Activated effector memory CD4-positive, alpha-beta T cell treated with anti-CD3 and anti-CD28 coated beads, Interleukin-2, amount 50 U/mL, for 16 hours (primary cell): Measurements from ENCODE around the gene B3GALNT2.
"Not testable (repeated sequence)": the region's sequence is repeated elsewhere in the genome, so short reads cannot be mapped to it uniquely, and the experiment has no call there.

Experiments used
- DNase-seq: peaks from one replicate; pipeline ENCODE4 v3.0.0-alpha.2; 2020

Gene B3GALNT2

GRCh38 chr1:235503403-235504121 is 690 bp downstream of the B3GALNT2 start:
- no peak for DNase-seq

- no peak for DNase-seq
Measured at GRCh38 chr1:235502601-235503402, 1.4 kb downstream of the B3GALNT2 start.

- DNase-seq: no peak
Measured at GRCh38 chr1:235500971-235501540, 3.2 kb downstream of the B3GALNT2 start.

- DNase-seq: no peak
Measured at GRCh38 chr1:235495551-235495950, 8.7 kb downstream of the B3GALNT2 start.

- DNase-seq: no peak
Measured at GRCh38 chr1:235495030-235495429, 9.2 kb downstream of the B3GALNT2 start.

GRCh38 chr1:235494531-235494930 is 9.7 kb downstream of the B3GALNT2 start:
- no peak for DNase-seq

GRCh38 chr1:235491644-235492043 is 12.6 kb downstream of the B3GALNT2 start:
- DNase-seq: no peak

GRCh38 chr1:235486321-235486720 is 17.9 kb downstream of the B3GALNT2 start:
- no peak for DNase-seq

- DNase-seq: no peak
Measured at GRCh38 chr1:235485558-235485957, 18.7 kb downstream of the B3GALNT2 start.

DNA sequence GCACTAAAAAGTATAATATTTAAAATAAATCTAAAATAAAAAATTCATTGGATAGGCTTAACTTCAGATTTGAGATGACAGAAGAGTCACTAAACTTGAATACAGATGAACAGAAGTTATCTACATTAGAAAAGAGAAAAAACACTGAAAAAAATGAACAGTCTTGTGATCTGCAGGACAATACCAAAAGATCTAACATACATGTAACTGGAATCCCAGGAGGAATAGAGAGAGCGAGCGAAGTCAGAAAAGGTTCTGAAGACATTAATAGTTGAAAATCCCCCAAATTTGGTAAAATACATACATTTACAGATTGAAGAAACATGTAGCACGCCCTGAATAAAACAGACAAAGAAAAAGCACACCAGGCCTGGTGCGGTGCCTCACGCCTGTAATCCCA is 21.2 kb downstream of the B3GALNT2 start:
- no peak for DNase-seq

GRCh38 chr1:235473806-235474205 is 30.4 kb downstream of the B3GALNT2 start:
- no peak for DNase-seq

GRCh38 chr1:235470741-235471439 is 33.4 kb downstream of the B3GALNT2 start:
- DNase-seq: no peak

DNA sequence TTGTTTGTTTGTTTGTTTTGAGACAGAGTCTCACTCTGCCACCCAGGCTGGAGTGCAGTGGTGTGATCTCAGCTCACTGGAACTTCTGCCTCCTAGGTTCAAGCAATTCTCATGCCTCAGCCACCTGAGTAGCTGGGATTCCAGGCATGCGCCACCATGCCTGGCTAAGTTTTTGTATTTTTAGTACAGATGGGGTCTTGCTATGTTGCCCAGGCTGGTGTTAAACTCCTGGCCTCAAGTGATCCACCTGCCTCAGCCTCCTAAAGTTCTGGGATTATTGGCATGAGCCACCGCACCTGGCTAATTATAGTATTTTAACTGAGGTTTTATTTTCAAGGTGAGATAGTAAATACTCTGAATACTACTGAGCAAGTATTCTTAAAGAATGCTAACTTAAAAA is 34.4 kb downstream of the B3GALNT2 start:
- DNase-seq: not testable (repeated sequence)

DNA sequence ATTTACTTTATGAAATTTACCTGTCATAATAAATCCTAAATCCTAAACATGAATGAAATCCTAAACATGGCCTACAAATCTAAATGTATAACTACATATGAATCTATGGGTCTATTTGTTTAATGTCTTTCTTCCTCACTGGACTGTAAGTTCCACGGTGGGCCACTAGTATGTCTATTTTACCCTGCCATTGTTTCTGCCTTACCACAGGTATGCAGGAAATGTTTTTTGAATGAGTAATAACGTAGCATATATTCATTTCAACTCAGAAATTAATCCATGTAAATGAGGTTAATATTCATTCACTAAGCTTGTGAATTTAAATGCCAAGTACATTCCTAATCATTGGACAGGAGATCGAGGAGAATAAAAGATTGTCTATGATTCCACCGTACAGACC is 35.3 kb downstream of the B3GALNT2 start:
- DNase-seq: no peak

- DNase-seq: no peak
Measured at GRCh38 chr1:235468004-235468403, 36.2 kb downstream of the B3GALNT2 start.

GRCh38 chr1:235465066-235465465 is 39.2 kb downstream of the B3GALNT2 start:
- no peak for DNase-seq

GRCh38 chr1:235462832-235463231 is 41.4 kb downstream of the B3GALNT2 start:
- not testable (repeated sequence) for DNase-seq

DNA sequence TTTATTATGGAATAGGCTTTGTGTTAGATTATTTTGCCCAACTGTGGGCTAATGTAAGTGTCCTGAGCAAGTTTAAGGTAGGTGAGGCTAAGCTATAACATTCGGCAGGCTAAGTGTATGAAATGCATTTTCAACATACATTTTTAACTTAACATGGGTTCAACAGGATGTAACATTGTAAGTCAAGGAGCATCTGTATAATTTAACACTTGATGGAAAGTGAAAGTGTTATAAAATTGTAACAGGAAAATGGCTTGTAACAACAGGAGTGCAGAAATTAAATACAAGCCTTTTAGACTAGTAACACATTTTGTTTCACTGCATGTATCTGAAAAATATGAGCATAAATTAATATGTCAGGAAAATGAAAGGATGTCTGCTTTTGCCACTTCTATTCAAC is 42.3 kb downstream of the B3GALNT2 start:
- no peak for DNase-seq

DNA sequence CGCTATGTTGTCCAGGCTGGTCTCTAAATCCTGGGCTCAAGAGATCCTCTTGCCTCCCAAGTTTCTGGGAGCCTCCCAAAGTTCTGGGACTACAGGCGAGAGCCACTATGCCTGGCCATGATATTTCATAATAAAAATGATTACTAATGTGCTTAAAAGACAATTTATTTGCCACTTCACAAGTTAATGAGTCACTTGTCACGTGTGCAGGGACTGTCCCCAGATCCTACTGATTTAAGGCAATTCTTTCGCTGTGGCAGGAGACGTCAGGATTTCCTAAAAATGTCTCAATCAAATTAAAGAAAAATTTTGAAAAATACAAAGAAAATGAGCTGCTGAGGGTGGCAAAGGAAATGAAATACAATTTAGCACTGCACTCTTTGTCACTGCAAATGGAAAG is 43.5 kb downstream of the B3GALNT2 start:
- DNase-seq: no peak

- not testable (repeated sequence) for DNase-seq
Measured at GRCh38 chr1:235457856-235458255, 46.4 kb downstream of the B3GALNT2 start.

DNA sequence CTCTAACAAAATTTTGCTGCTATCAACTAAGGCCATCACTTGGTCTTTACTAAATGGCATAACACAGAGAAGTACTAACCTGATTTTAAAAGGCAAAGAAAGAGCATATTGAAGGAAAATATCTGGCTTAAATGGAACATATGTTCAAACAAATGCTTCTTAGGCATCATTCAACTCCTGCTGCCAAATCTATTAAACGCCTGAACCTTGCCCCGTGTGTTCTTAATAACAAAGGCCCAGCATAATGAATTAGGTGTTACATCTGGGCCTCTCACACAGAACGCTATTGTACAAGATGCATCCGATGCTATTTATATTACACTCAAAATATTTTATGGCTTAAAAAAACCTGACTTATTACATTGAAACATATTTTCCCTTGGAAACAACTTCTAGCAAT is 48.4 kb downstream of the B3GALNT2 start:
- no peak for DNase-seq

- no peak for DNase-seq
Measured at GRCh38 chr1:235455097-235455496, 49.2 kb downstream of the B3GALNT2 start.

DNA sequence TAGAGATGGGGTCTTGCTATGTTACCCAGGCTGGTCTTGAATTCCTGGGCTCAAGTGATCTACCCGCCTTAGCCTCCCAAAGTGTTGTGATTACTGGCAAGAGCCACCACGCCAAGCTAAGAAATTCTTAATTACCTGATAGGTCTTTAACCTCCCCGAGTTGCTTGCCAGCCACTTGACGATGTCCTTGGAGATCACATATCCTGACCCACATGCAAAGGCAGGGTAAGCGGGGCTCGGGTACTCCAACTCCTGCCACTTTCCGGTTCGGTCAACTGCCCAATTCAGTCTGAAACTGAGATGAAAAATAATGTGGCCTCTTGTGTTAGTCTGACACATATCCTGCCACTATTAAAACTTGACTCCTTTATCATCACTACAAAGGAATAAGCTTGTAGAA is 50.2 kb downstream of the B3GALNT2 start:
- no peak for DNase-seq
